ENCODE results near the gene KCNK10. TPM values are rescaled to one million over a fixed set of nuclear protein-coding genes. Genes with fewer than 3 reads are reported as not detected.

The KCNK10 gene
- total and polyA plus RNA-seq, 2 donors (not counting 1 experiment from before 2014, with no cell fraction given) = 0.20 TPM; not detected in 1

DNA sequence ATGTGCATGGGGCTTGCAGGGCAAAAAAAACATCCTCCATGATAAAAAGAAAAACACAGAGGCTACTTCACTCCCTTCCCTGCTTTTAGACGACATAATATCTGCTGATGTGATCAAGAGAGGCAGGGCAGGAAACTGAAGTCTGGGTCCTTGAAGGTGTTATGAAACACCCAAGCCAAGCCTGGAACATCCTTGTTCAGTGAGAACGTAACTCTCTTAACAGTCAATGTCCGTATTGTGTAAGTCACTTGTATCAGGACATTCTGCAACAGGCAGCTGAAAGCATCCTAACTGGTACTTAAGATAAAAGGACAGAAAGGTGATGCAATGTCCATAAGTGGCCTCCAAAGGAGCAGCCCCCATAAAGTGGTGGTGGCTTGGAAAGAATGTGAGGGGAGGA, 20.0 kb downstream of the KCNK10 start:
- Histone ChIP-seq H3K36me3 (replicated peaks in 1 of 2; ENCODE audit: control extremely low read depth in 1 of 2, control insufficient read depth in 1 of 2, extremely low read depth in 1 of 2, insufficient read depth in 2 of 2, low read length in 1 of 2) (no peaks in the 10 kb centered on the region), H3K4me2 (replicated peaks; ENCODE audit: low read depth, low read length, poor library complexity, severe bottlenecking) (no peak overlapping the region), H2AFZ (ENCODE audit: insufficient read depth, low read depth, low read length, poor library complexity, severe bottlenecking) (no peak overlapping the region), H4K20me1 (ENCODE audit: control insufficient read depth, insufficient read depth, low read length, poor library complexity, severe bottlenecking) (no peaks in the 10 kb centered on the region), H3K79me2 (ENCODE audit: control insufficient read depth, insufficient read depth, low read length) (no peaks in the 10 kb centered on the region), H3K27me3 (replicated peaks in 1 of 4; ENCODE audit: control extremely low read depth in 1 of 4, control insufficient read depth in 3 of 4, insufficient read depth in 4 of 4, low read length in 3 of 4) (no peaks in the 10 kb centered on the region), H3K4me3 (ENCODE audit: control extremely low read depth in 1 of 5, extremely low read depth in 1 of 5, insufficient read depth in 1 of 5, low read depth in 2 of 5, low read length in 4 of 5) (no peak overlapping the region), H3K9ac (ENCODE audit: low read length) (no peak overlapping the region), H3K27ac (ENCODE audit: low read length in 2 of 2) (no peak overlapping the region), H3K9me3 (ENCODE audit: control extremely low read depth in 1 of 3, control insufficient read depth in 2 of 3, insufficient read depth in 1 of 3, low read length in 2 of 3) (no peaks in the 10 kb centered on the region), H3K4me1 (ENCODE audit: control insufficient read depth in 2 of 2, insufficient read depth in 2 of 2, low read length in 2 of 2) (peaks cover 8% of the 10 kb centered on the region in 2 donors)
- POLR2A ChIA-PET = no interaction called here
- Mint-ChIP-seq H3K27me3 (peaks cover 36% of the 10 kb centered on the region), H3K4me1 (peaks cover 14% of the 10 kb centered on the region), H3K27ac (no peak overlapping the region), H3K4me3 (no peak overlapping the region), H3K9me3 (ENCODE audit: insufficient read depth) (peaks cover 2% of the 10 kb centered on the region)
- ATAC-seq (ENCODE audit: low read depth) (no peak), DNase-seq (no peak)
- 86% methylated on average over 2 of the region's 3 CpGs for WGBS (ENCODE audit: insufficient coverage)
- CTCF ChIA-PET = no interaction called here
- TF ChIP-seq EZH2 (IDR thresholded peaks at IDR 0.05; ENCODE audit: borderline replicate concordance, insufficient read depth, low read depth, low read length, poor library complexity, severe bottlenecking) = no peak
- TF ChIP-seq, protein P1, sequence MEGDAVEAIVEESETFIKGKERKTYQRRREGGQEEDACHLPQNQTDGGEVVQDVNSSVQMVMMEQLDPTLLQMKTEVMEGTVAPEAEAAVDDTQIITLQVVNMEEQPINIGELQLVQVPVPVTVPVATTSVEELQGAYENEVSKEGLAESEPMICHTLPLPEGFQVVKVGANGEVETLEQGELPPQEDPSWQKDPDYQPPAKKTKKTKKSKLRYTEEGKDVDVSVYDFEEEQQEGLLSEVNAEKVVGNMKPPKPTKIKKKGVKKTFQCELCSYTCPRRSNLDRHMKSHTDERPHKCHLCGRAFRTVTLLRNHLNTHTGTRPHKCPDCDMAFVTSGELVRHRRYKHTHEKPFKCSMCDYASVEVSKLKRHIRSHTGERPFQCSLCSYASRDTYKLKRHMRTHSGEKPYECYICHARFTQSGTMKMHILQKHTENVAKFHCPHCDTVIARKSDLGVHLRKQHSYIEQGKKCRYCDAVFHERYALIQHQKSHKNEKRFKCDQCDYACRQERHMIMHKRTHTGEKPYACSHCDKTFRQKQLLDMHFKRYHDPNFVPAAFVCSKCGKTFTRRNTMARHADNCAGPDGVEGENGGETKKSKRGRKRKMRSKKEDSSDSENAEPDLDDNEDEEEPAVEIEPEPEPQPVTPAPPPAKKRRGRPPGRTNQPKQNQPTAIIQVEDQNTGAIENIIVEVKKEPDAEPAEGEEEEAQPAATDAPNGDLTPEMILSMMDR (IDR thresholded peaks at IDR 0.05) = no peak
- intact Hi-C loops (cut with micrococcal nuclease) = no loop called here

DNA sequence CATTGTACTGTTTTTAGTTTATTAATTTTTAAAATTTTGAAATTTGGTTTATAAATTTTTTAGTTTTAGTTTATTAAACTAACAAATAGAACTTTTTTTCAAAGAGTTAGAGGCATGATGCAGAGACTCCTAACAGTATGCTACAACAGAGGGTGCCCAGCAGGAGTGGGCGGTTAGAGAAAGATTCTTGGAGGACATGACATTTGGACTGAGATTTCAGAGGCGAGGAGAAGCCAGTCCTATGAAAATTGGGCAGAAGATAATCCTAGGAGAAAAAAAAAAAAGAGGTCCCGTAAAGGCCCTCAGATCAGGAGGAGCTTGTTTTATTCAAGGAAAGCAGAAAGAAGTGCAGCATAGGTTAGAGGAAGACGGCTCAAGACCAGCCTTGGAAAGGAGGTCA, 21.7 kb downstream of the KCNK10 start:
- Histone ChIP-seq H3K27ac (ENCODE audit: low read length in 2 of 2) (no peak overlapping the region), H3K27me3 (replicated peaks in 1 of 4; ENCODE audit: control extremely low read depth in 1 of 4, control insufficient read depth in 3 of 4, insufficient read depth in 4 of 4, low read length in 3 of 4) (no peaks in the 10 kb centered on the region), H3K9me3 (ENCODE audit: control extremely low read depth in 1 of 3, control insufficient read depth in 2 of 3, insufficient read depth in 1 of 3, low read length in 2 of 3) (no peaks in the 10 kb centered on the region), H3K79me2 (ENCODE audit: control insufficient read depth, insufficient read depth, low read length) (no peaks in the 10 kb centered on the region), H3K36me3 (replicated peaks in 1 of 2; ENCODE audit: control extremely low read depth in 1 of 2, control insufficient read depth in 1 of 2, extremely low read depth in 1 of 2, insufficient read depth in 2 of 2, low read length in 1 of 2) (no peaks in the 10 kb centered on the region), H2AFZ (ENCODE audit: insufficient read depth, low read depth, low read length, poor library complexity, severe bottlenecking) (no peak overlapping the region), H3K9ac (ENCODE audit: low read length) (no peak overlapping the region), H3K4me2 (replicated peaks; ENCODE audit: low read depth, low read length, poor library complexity, severe bottlenecking) (no peak overlapping the region), H3K4me1 (ENCODE audit: control insufficient read depth in 2 of 2, insufficient read depth in 2 of 2, low read length in 2 of 2) (peaks cover 8% of the 10 kb centered on the region in 2 donors), H3K4me3 (ENCODE audit: control extremely low read depth in 1 of 5, extremely low read depth in 1 of 5, insufficient read depth in 1 of 5, low read depth in 2 of 5, low read length in 4 of 5) (no peak overlapping the region), H4K20me1 (ENCODE audit: control insufficient read depth, insufficient read depth, low read length, poor library complexity, severe bottlenecking) (no peaks in the 10 kb centered on the region)
- Mint-ChIP-seq H3K27me3 (peaks cover 31% of the 10 kb centered on the region), H3K4me1 (peaks cover 14% of the 10 kb centered on the region), H3K27ac (no peak overlapping the region), H3K9me3 (ENCODE audit: insufficient read depth) (peaks cover 2% of the 10 kb centered on the region), H3K4me3 (no peak overlapping the region)
- DNase-seq (no peak), ATAC-seq (ENCODE audit: low read depth) (no peak)
- intact Hi-C loops (cut with micrococcal nuclease) = no loop called here
- ChIA-PET POLR2A (no interaction called here), CTCF (interaction anchor here (0.6 kb wide), 1 partner anchor 48 kb away, joined by 3 read pairs; no protein-coding TSS in a partner anchor)
- WGBS (ENCODE audit: insufficient coverage) = 96% methylated on average over 3 of the region's 4 CpGs
- TF ChIP-seq EZH2 (IDR thresholded peaks at IDR 0.05; ENCODE audit: borderline replicate concordance, insufficient read depth, low read depth, low read length, poor library complexity, severe bottlenecking) = no peak
- TF ChIP-seq, protein P1 (IDR thresholded peaks at IDR 0.05) = no peak
